T-cell (primary cell): ENCODE data around the gene NANP. TPM values are rescaled to one million over a fixed set of nuclear protein-coding genes. Genes with fewer than 3 reads are reported as not detected.
A peak's percentile ranks its signal among the peaks of the same experiment; 100 is the strongest.

Experiments used
- ATAC-seq, 4 experiments: fragments of 200-7000 bp in 3 of 4; fragments of 150-1000 bp in 1 of 4; cut with Tn5 transposase; replicated peaks in 1 of 4; 1 replicate in 3 of 4; 2 replicates in 1 of 4; pipeline ENCODE4 v1.10.0; 2021; ENCODE audit warnings: moderate library complexity in 3 of 4, mild to moderate bottlenecking in 2 of 4, moderate number of reproducible peaks in 1 of 4
- CTCF ChIA-PET, 2 donors: fragments of 300-600 bp; sonication (Branson Sonifier 250); formaldehyde crosslinking; loops; one replicate each; lab custom pipeline; 2022; ENCODE audit warnings: antibody characterized with exemption in 2 of 2; lab: Charles Lee
- POLR2A ChIA-PET, 2 donors: fragments of 300-600 bp; sonication (Branson Sonifier 250); formaldehyde crosslinking; loops; one replicate each; lab custom pipeline; 2022; ENCODE audit warnings: antibody characterized with exemption in 2 of 2; lab: Charles Lee
- DNase-seq, 35 experiments: peaks; one replicate each; pipeline versions ENCODE4 v3.0.0 to v3.0.0-alpha.2; 2013 to 2023
- H3K27ac ChIP-seq: one replicate; pipeline ENCODE4 v1.5.1; 2013; ENCODE audit warnings: low read length
- H3K27me3 ChIP-seq, 2 experiments: replicated peaks in 1 of 2; 1 replicate in 1 of 2; 2 replicates in 1 of 2; pipeline versions ENCODE4 v1.6.1 to v1.7.0; 2013; ENCODE audit warnings: low read length in 1 of 2, mixed read lengths in 1 of 2; ENCODE audit not compliant: control insufficient read depth in 2 of 2, insufficient read depth in 2 of 2; ENCODE audit errors: extremely low read depth in 1 of 2
- H3K36me3 ChIP-seq, 2 donors: 1 replicate in 1 of 2; 2 replicates in 1 of 2; pipeline versions ENCODE4 v1.6.1 to v1.7.0; 2013; ENCODE audit warnings: low read length in 1 of 2; ENCODE audit not compliant: control insufficient read depth in 2 of 2, insufficient read depth in 1 of 2; ENCODE audit errors: extremely low read depth in 1 of 2
- H3K4me1 ChIP-seq, 2 experiments: 1 replicate in 1 of 2; 2 replicates in 1 of 2; pipeline versions ENCODE4 v1.6.1 to v1.7.0; 2013; ENCODE audit warnings: low read length in 2 of 2, mixed read lengths in 1 of 2; ENCODE audit not compliant: insufficient read depth in 2 of 2, control insufficient read depth in 1 of 2; ENCODE audit errors: extremely low read depth in 1 of 2
- H3K4me3 ChIP-seq, 2 donors: 1 replicate in 1 of 2; 2 replicates in 1 of 2; pipeline versions ENCODE4 v1.5.1 to v1.7.0; 2013; ENCODE audit warnings: mild to moderate bottlenecking in 2 of 2, low read length in 1 of 2, moderate library complexity in 1 of 2; ENCODE audit not compliant: control insufficient read depth in 1 of 2; ENCODE audit errors: extremely low read depth in 1 of 2
- H3K9me3 ChIP-seq: 2 replicates; pipeline ENCODE4 v1.7.0; 2013
- H3K27ac Mint-ChIP-seq, 2 donors: one replicate each; pipeline ENCODE4 v1.8.0; 2020 to 2021; ENCODE audit warnings: mild to moderate bottlenecking in 2 of 2, mixed read lengths in 2 of 2
- H3K27me3 Mint-ChIP-seq, 2 donors: one replicate each; pipeline ENCODE4 v1.8.0; 2021 to 2022; ENCODE audit warnings: mixed read lengths in 2 of 2
- H3K36me3 Mint-ChIP-seq: one replicate; pipeline ENCODE4 v1.8.0; 2021; ENCODE audit warnings: mixed read lengths
- H3K4me1 Mint-ChIP-seq, 3 donors: one replicate each; pipeline ENCODE4 v1.8.0; 2020 to 2022; ENCODE audit warnings: mixed read lengths in 3 of 3, mild to moderate bottlenecking in 1 of 3
- H3K4me3 Mint-ChIP-seq, 3 donors: one replicate each; pipeline ENCODE4 v1.8.0; 2020 to 2022; ENCODE audit warnings: mild to moderate bottlenecking in 3 of 3, mixed read lengths in 3 of 3, moderate library complexity in 3 of 3
- H3K9me3 Mint-ChIP-seq, 3 donors: one replicate each; pipeline ENCODE4 v1.8.0; 2020 to 2022; ENCODE audit warnings: mixed read lengths in 3 of 3
- WGBS: methylation state at CpG from one replicate; pipeline ENCODE4 v1.1.5; 2013; ENCODE audit warnings: missing lambda C conversion rate; ENCODE audit not compliant: insufficient coverage; 5-methylcytosine and 5-hydroxymethylcytosine counted together
- total RNA-seq, 35 experiments: library from RNA in 6 of 35; stranded (reverse) in 6 of 35; fragments of 120-200 nt in 1 of 35; gene quantifications; one replicate each; pipeline versions ENCODE4 v1.2.1 to v1.2.4 and lab custom pipeline; 2013 to 2026

NANP gene
- total RNA-seq (1 to 10 TPM in 4 of 5 donors, under 1 TPM in 1; 0.96 to 1.9 (median 1.7) TPM), total RNA-seq (lab: John Stamatoyannopoulos, UW) (2.3 to 26.2 (median 4.8) reads per million in 29 experiments)
- 2.5 TPM for total RNA-seq (2013)

GRCh38 chr20:25623736-25624499 is at the start of gene NANP:
NANP (minus strand) TSS chr20:25624014; CDS start chr20:25623948, 66 bp downstream.
- POLR2A ChIA-PET = no interaction called here
- peaks cover 2 to 5% (median 3%) of the 10 kb centered on the region in 3 donors for H3K9me3 Mint-ChIP-seq
- ATAC-seq = peak; percentile 80 to 85 (median 84)

GRCh38 chr20:25672659-25673235 is 48.9 kb upstream of the NANP start:
- no peaks in the 10 kb centered on the region for H3K27me3 Mint-ChIP-seq
- H3K4me3 Mint-ChIP-seq = no peak overlapping the region
- peaks cover under 1 to 7% (median under 1%) of the 10 kb centered on the region in 3 donors for H3K4me1 Mint-ChIP-seq
- CTCF ChIA-PET = no interaction called here
- DNase-seq = no peak
- ATAC-seq = no peak
- no peaks in the 10 kb centered on the region for H3K27me3 ChIP-seq
- no peaks in the 10 kb centered on the region for H3K4me1 ChIP-seq
- no peaks in the 10 kb centered on the region for H3K9me3 ChIP-seq
- H3K36me3 Mint-ChIP-seq = peaks cover 49% of the 10 kb centered on the region
- H3K27ac ChIP-seq = no peak overlapping the region
- H3K36me3 ChIP-seq = peaks cover 14 to 34% of the 10 kb centered on the region in 2 donors
- no peak overlapping the region for H3K4me3 ChIP-seq
- H3K9me3 Mint-ChIP-seq = peaks cover 2 to 8% (median 3%) of the 10 kb centered on the region in 3 donors
- WGBS = 93% methylated on average over 2 of the region's 4 CpGs
- POLR2A ChIA-PET = no interaction called here
- H3K27ac Mint-ChIP-seq = peak overlapping the region in 1 of 2 donors; percentile 54

More at GRCh38 chr20:25623736-25624499, at the start of gene NANP:
- peak within 1 kb of the TSS; percentile 87 to 89 for H3K27ac Mint-ChIP-seq
- H3K4me1 Mint-ChIP-seq = peaks cover 17 to 22% (median 21%) of the 10 kb centered on the region in 3 donors
- no peaks in the 10 kb centered on the region for H3K27me3 ChIP-seq
- H3K4me1 ChIP-seq = peaks cover 0 to 17% of the 10 kb centered on the region in 2 experiments
- H3K27ac ChIP-seq = peak within 1 kb of the TSS; percentile 63
- peak within 1 kb of the TSS; percentile 90 to 93 (median 93) for H3K4me3 Mint-ChIP-seq
- peaks cover 5% of the 10 kb centered on the region for H3K36me3 Mint-ChIP-seq
- peak within 1 kb of the TSS; percentile 91 to 97 for H3K4me3 ChIP-seq
- peak; percentile 53 to 89 (median 66) for DNase-seq
- CTCF ChIA-PET = no interaction called here
- WGBS = under 1% methylated on average over 75 of the region's 81 CpGs
- H3K9me3 ChIP-seq = no peaks in the 10 kb centered on the region
- no peaks in the 10 kb centered on the region for H3K36me3 ChIP-seq
- H3K27me3 Mint-ChIP-seq = no peaks in the 10 kb centered on the region

GRCh38 chr20:25669826-25670422 is 46.1 kb upstream of the NANP start:
- peaks cover 2 to 8% (median 3%) of the 10 kb centered on the region in 3 donors for H3K9me3 Mint-ChIP-seq
- H3K27ac ChIP-seq = no peak overlapping the region
- H3K4me1 Mint-ChIP-seq = no peaks in the 10 kb centered on the region
- peaks cover 2 to 10% of the 10 kb centered on the region in 2 donors for H3K36me3 ChIP-seq
- H3K27me3 ChIP-seq = no peaks in the 10 kb centered on the region
- no peak for DNase-seq
- H3K4me3 Mint-ChIP-seq = no peak overlapping the region
- no peaks in the 10 kb centered on the region for H3K27me3 Mint-ChIP-seq
- ChIA-PET POLR2A (no interaction called here), CTCF (no interaction called here)
- peaks cover 24% of the 10 kb centered on the region for H3K36me3 Mint-ChIP-seq
- H3K4me1 ChIP-seq = no peaks in the 10 kb centered on the region
- 87% methylated on average over 4 of the region's 7 CpGs for WGBS
- H3K27ac Mint-ChIP-seq = no peak overlapping the region
- H3K4me3 ChIP-seq = no peak overlapping the region
- no peak for ATAC-seq
- no peaks in the 10 kb centered on the region for H3K9me3 ChIP-seq

GRCh38 chr20:25668446-25668845 is 44.6 kb upstream of the NANP start:
- Mint-ChIP-seq H3K36me3 (peaks cover 10% of the 10 kb centered on the region), H3K4me3 (no peak overlapping the region), H3K4me1 (no peaks in the 10 kb centered on the region), H3K9me3 (peaks cover 2 to 4% (median 3%) of the 10 kb centered on the region in 3 donors), H3K27ac (no peak overlapping the region), H3K27me3 (no peaks in the 10 kb centered on the region)
- ChIA-PET CTCF (interaction anchor here (0.6 to 0.7 kb wide), 2 partner anchors 8 to 45 kb away, joined by 3 to 5 read pairs; no protein-coding TSS in a partner anchor), POLR2A (no interaction called here)
- H3K9me3 ChIP-seq = no peaks in the 10 kb centered on the region
- peaks cover 0 to 2% of the 10 kb centered on the region in 2 donors for H3K36me3 ChIP-seq
- H3K27ac ChIP-seq = no peak overlapping the region
- H3K4me1 ChIP-seq = no peaks in the 10 kb centered on the region
- H3K4me3 ChIP-seq = no peak overlapping the region
- WGBS = 80% methylated on average over 1 of the region's 4 CpGs
- DNase-seq (no peak), ATAC-seq (no peak)
- H3K27me3 ChIP-seq = no peaks in the 10 kb centered on the region

- ChIA-PET CTCF (interaction anchor here in 1 of 2 donors (0.5 kb wide), 1 partner anchor 8 kb away, joined by 5 read pairs; no protein-coding TSS in a partner anchor), POLR2A (no interaction called here)
- Mint-ChIP-seq H3K9me3 (no peaks in the 10 kb centered on the region), H3K4me3 (no peak overlapping the region), H3K27ac (no peak overlapping the region), H3K36me3 (peaks cover 28% of the 10 kb centered on the region), H3K4me1 (peaks cover 0 to 7% (median 0%) of the 10 kb centered on the region in 3 donors), H3K27me3 (no peaks in the 10 kb centered on the region)
- H3K27ac ChIP-seq = no peak overlapping the region
- no peak for DNase-seq
- no peaks in the 10 kb centered on the region for H3K9me3 ChIP-seq
- H3K4me3 ChIP-seq = no peak overlapping the region
- no peak for ATAC-seq
- H3K27me3 ChIP-seq = peaks cover 0 to 2% of the 10 kb centered on the region in 2 experiments
- no peaks in the 10 kb centered on the region for H3K4me1 ChIP-seq
- H3K36me3 ChIP-seq = no peaks in the 10 kb centered on the region
Observed at GRCh38 chr20:25659999-25660398, 36.2 kb upstream of the NANP start.

- ChIA-PET CTCF (no interaction called here), POLR2A (no interaction called here)
- no peak for ATAC-seq
Observed at GRCh38 chr20:25654487-25654886, 30.7 kb upstream of the NANP start.

More at GRCh38 chr20:25654487-25654886, 30.7 kb upstream of the NANP start:
- no peaks in the 10 kb centered on the region for H3K4me1 ChIP-seq
- no peak overlapping the region for H3K27ac ChIP-seq
- no peaks in the 10 kb centered on the region for H3K36me3 ChIP-seq
- H3K27me3 ChIP-seq = no peaks in the 10 kb centered on the region
- H3K27ac Mint-ChIP-seq = no peak overlapping the region
- H3K4me1 Mint-ChIP-seq = peaks cover 0 to 7% (median 0%) of the 10 kb centered on the region in 3 donors
- no peak overlapping the region for H3K4me3 ChIP-seq
- no peaks in the 10 kb centered on the region for H3K9me3 ChIP-seq
- no peaks in the 10 kb centered on the region for H3K9me3 Mint-ChIP-seq
- no peaks in the 10 kb centered on the region for H3K27me3 Mint-ChIP-seq
- no peak overlapping the region for H3K4me3 Mint-ChIP-seq
- H3K36me3 Mint-ChIP-seq = peaks cover 32% of the 10 kb centered on the region
- no peak for DNase-seq
